GM18502 (cell line): ENCODE data around the gene FANK1.
"Not testable (repeated sequence)": the region's sequence is repeated elsewhere in the genome, so short reads cannot be mapped to it uniquely, and the experiment has no call there.

Experiments
- ATAC-seq: cut with Tn5 transposase; IDR thresholded peaks from one replicate; pipeline ENCODE4 v1.9.1; 2021; ENCODE audit warnings: mild to moderate bottlenecking; ENCODE audit not compliant: unreplicated experiment, poor library complexity

The FANK1 gene

DNA sequence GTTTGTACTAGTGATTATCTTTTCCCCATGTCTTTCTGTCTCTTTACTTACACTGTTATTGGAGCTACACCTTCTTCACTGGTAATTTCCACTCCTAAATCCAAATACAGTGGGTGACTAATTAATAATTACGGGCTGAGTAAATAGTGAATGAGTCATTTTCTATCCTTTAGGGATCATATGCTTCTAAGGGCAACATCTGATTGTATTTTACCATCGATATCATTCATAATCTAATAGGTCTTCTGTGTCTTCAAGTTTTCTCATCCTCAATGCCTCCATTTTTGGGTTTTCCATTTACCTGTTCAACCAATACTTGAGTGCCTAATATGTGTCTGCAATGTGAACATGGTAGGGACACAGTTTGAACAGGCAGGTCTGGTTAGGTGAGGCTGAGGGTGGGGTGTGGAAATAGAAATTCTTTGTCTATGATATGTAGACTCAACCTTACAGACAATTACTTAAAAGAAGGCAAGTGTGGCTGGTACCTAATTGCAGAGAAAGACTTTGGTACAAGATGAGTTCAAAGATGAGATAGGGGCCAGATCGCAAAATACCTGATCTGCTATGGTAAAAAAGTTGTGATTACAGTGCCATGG lies 9.4 kb upstream of the FANK1 start:
- ATAC-seq: no peak

DNA sequence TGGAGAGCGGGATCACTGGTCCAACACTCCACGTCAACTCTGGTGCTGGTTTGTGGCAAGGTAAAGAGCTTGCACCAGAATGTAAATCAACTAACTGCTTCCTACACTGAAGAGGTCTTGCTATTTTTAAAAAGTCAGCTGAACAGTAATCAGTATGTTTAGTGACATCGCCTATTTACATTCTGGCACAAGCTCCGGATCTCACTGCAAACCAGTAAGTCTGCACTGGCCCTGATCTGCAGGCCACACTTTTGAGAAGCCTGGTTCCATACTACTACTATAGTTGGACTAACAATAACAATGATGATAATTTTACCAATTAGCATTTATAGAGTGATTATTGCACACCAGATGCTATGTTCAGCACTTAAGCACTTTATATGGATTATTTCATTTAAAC lies 6.9 kb upstream of the FANK1 start:
- ATAC-seq: not testable (repeated sequence)

DNA sequence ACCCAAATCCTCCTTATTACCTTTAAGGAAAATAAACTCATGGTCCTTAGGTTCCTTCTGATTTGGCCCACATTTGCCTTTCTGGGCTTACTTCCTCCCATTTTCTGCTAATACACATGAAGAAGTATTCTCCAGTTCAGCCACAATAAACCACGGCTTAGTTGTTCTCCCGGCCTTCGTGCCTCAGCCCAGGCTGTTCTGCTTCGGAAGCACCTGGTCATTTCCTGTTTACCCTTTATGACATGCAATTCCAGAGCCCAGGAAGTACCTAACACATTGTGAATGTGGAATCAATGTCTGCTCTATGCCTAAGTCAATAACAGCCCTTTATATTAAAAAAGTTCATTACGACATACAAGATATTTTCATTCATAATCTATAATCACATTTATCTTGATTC lies 4.0 kb upstream of the FANK1 start:
- not testable (repeated sequence) for ATAC-seq

DNA sequence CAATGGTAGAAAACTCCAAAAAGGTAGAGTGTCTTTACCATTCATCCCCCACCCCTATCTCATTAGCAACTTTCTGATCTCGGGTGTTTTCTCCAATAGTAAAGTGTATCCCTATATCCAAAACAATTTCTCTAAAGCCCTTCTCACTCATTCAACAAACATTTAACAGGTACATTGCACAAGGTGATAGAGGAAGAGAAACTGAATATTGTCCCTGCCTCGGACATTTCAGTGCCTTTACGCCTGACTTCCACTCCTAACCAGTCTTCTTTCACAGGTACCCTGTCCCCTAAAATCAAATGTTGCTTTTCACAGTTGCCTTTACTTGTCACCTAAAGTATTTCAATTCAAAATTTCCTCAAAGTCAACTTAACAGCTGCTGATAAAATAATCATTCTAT lies 2.2 kb upstream of the FANK1 start:
- ATAC-seq: not testable (repeated sequence)

DNA sequence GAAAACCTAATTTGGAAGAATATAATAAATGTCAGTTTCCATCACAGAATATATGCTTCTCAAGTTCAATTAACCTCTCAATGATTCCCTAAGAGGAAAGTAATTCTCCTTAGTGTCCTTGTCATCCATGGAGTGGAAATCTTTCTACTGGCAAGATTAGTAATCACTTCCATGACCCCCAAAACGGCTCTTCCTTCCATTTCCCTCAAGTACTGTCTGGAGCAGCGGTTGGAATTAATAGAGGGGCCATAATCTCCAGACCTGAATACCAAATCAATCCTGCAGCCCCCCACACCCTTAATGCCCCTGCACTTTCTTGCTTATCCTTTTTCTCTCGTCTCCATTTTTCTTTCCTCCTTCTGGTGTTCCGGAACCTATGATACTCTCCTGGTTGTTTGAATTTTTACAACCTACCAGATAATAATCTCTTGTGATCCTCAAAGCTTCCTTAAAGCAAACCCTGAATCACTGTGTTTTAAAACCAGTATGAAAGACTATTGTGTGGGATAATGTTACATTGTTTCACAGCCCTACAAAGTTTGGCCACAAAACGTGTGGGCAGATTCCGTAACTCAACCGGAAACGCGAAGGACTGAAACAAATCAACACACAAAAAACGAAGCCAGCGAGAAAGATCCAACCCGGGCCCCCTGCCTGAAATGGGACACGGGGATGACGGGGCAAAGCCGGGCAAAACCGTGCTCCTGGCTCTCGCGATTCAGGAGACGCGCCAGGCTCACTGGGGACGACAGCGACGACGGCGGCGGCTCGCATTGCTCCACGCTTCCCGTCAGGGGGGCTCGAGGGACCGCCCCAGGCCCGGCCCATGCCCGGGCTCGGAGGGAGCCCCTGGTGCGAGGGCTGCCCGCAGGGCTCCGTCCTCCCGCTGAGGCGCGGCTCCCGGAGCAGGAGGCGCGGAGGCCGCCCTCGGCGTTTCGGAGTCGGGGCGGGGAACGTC lies 955 bp upstream of the FANK1 start:
- ATAC-seq: peak; percentile 62

DNA sequence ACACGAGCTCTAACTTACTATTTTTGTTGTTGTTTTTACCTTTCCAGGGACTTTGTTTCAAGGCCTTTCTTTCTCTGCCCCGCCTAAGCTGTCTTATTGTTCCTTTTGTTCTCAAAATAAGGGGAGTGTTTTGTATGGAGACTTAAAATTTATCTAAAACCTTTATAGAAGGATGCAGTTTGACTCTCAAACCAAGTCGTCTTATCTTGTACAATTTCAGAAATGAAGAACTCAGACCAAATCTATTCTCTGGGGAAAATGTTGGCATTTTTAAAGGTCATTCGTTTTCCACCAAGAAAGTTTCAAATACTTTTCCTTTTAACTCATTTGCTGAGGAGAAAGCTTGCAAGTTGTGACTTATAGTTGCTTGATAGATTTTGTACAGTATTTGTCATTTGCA lies 953 bp downstream of the FANK1 start:
- ATAC-seq: not testable (repeated sequence)

DNA sequence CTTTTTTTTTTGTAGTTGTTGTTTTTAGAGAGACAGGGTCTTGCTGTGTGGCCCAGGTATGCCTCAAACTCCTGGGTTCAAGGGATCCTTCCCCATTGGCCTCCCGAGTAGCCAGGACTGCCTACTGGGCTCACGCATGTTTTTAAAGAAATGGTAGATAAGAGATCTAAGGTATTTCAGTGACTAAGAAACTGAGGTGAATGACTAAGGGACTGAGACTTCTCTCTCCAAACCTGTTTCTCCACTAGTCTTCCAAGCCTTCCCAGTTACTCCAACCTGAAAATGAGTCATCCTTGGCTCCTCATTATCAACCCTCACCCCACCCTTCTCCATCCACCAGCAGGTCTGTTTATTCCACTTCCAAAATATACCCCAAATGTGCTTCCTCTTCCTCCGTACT lies 4.6 kb downstream of the FANK1 start:
- not testable (repeated sequence) for ATAC-seq

DNA sequence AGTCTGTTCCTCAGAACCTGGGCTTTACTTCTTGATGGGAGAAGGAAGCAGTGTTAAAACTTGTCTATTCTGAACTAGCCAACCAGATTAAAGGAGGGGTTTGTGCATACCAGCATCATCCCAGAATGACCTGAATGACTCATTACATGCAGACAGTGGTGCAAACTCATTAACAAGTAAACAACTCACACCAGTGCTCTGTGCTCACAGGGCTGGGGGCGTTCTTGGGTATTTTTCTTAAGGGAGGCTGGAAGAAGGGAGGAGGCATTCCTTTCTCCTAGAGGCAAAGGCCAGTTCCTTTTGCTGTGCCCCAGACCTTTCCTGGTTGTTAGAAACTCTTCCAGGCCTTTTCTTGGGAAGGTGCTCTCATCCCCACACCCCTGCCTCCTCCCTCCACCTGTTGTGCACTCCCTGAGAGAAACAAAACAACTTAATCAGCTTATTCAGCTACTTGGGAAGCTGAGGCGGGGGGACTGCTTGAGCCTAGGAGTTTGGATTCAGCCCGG lies 6.8 kb downstream of the FANK1 start:
- ATAC-seq: not testable (repeated sequence)

DNA sequence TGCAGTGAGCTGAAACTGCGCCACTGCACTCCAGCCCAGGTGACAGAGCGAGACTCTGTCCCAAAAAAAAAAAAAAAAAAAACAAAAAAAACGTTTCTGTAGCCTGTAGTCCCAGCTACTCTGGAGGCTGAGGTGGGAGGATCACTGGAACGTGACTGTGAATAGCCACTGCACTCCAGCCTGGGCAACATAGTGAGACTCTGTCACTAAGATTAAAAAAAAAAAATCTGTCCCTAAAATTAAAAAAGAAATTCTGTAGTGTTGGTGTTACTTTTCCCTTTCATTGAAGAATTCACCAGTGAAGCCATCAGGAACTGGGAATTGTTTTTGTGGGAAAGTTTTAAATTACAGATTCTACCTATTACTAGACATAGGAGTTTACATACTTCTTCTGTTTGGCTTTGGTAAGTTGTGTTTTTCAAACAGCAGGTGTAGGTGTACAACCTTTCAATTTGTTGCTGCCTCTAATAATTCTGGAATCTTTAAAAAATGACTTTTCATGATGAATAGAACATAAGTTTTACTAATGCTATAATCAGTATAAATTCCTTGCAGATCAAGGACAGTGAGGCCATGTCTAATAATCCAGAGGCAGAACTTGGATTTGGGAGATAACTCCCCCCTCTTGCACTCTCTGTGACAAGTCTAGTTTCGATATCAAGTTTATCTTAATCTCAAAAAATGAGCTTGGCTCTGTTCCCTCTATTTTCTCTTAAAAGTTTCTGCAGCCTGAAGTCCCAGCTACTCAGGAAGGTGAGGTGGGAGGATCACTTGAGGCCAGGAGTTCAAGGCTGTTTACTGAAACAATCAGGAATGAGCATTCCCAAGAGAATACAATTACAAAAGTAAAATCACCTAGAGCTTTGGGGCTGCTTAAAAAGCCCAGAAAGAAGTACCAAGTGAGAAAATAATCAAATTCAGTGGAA lies 9.0 kb downstream of the FANK1 start:
- not testable (repeated sequence) for ATAC-seq

DNA sequence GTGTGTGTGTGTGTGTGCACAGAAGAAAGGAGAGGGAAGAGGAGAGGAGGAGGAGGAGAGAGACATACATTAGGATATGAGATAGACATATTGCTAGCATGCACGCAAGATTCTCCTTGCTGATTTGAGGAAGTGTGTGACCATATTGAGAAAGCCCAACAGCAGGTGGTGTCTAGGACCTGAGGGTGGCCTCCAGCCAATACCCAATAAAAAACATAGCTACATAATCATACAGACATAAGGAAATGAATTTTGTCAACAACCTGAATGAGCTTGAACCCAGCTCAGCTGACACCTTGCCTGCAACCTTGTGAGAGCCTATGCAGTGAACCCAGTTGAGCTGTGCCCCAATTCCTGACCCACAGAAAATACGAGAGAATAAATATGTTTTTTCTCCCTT lies 11.2 kb downstream of the FANK1 start:
- ATAC-seq: not testable (repeated sequence)

DNA sequence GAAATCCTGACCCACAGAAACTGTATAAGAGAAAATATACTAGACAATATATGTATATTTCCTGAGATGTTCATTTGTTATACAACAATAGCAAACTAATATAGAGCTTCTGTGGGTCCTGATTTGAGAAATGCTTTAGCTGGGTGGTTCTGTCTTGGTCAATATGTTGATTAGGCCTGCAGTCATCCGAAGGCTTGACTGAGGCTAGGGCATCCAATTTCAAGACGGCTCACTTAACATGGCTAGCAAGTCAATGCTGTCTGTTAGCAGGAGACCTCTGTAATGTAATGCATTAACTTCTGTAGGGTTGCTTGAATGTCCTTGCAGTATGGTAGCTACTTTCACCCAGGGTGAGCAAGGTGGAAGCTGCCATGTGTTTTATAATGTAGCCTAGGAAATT lies 12.4 kb downstream of the FANK1 start:
- not testable (repeated sequence) for ATAC-seq

DNA sequence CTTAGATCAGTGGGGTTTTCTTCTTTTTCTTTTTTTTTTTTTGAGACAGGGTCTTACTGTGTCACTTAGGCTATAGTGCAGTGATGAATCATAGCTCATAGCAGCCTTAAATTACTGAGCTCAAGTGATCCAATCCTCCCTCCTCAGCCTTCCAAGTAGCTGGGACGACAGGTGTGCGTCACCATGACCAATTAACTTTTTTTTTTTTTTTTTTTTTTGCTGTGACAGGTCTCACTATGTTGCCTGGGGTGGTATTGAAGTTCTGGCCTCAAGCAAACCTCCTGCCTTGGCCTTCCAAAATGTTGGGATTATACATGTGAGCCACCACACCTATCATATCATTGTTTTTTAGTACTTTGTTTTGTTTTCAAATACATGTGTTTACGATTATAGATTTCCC lies 13.1 kb downstream of the FANK1 start:
- not testable (repeated sequence) for ATAC-seq

DNA sequence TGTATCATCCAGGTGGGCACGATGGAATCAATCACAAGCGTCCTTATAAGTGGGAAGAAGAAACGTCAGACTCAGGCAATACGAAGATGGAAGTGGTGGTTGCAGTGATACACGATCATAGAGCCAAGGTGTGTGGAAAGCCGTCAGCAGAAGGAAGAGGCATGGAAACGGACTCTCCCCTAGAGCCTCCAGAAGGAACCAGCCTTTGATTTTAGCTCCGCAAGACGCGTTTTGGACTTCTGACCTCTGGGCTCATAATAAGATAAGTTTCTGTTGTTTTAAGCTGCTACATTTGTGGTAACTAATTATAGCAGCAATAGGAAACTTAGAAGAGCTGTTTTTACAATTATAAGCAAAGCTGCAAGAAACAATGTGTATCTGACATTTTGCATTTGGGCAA lies 14.8 kb downstream of the FANK1 start:
- no peak for ATAC-seq

DNA sequence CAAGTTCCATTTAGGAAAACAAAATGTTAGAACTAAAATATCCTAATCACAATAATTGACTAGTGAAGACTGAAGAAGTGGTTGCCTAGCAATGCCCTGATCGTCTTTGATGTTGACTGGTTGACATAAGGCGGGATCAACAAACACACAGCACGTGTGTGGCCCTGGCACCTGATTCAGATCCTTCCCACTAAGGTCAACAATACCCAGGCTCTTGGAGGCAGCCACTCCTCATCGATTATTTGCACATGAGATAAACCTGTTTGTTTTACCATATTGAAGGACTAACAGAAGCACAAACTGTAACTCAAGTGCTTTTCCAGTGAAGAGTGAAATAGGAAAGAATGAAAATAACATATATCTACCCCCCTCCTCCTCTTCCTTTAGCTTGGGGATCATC lies 15.6 kb downstream of the FANK1 start:
- ATAC-seq: no peak

DNA sequence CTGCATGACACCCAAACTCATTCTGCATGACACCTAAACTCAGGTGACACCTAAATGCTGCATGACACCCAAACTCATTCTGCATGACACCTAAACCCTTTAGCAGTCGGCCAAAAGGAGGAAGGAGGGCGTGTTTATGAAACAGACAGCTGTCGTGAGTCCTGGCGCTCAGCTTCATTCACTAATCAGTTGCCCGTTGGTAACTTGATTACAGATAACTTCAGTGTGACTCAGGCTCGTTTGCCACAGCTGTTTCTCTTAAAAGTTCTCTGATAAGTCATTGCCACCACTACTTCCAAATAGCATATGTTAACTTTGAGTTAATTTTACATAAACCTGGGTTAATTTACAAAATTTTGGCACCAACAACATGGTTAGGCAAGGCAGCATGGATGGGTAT lies 16.9 kb downstream of the FANK1 start:
- not testable (repeated sequence) for ATAC-seq

DNA sequence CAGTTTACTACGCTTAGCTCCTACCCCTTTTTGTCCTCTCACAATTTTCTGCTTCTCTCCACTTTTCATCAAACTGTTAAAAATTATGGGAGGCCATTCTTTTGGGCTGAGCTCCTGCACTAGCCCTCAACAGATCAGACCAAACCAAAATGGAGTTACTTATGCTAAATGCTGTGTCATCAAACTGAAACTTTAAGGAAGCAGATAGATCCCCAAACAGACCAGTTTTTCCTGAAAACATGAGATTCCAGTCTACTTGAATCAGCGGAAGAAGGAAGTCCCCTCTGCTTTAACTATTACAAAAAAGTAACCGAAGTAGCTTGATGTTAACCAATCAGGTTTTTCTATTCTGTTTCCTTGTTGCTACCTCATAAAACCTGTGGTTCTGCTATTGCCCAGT lies 20.6 kb downstream of the FANK1 start:
- no peak for ATAC-seq

DNA sequence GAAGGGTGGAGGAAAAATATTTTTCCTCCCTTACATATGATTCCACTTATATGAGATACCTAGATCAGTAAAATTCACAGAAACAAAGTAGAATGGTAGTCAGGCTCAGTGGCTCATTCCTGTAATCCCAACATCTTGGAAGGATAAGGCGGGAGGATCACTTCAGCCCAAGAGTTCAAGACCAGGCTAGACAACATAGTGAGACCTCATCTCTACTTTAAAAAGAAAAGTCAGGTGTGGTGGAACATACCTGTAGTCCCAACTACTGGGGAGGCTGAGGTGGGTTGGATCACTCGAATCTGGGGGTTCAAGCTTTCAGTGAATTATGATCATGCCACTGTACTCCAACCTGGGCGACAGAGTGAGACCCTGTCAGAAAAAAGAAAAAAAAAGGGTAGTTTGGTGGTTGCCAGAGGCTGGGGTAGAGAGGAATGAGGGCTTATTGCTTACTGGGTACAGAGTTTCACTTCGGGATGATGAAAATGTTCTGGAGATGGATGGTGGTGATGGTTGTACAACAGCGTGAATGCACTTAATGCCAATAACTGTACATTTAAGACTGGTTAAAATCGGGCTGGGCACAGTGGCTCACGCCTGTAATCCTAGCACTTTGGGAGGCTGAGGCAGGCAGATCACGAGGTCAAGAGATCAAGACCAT lies 21.5 kb downstream of the FANK1 start:
- ATAC-seq: not testable (repeated sequence)

DNA sequence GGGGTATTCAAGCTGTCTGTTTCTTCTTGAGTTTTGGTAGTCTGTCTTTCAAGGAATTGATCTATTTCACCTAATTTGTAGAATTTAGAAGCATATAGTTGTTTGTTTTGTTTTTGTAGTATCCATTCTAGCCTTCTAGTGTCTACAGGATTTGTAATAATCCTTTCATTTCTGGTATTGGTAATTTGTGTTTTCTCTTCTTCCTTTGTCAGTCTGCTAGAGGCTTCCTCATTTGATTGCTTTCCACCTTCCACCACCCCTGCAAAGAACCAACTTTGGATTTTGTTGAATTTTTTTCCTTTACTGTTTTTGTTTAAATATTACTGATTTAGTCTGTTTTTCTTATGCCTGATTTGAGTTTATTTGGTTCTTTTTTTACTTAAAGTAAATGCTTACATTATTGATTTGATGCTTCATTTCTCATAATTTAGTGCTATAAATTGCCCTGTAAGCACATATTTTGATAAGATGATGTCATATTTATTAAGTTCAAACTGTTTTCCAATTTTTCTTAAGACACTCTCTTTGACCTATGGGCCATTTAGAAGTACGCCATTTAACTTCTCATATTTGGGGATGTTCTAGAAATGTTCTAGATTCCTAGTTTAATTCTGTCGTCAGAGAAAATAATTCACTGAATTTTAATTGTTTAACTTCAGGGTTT lies 25.4 kb downstream of the FANK1 start:
- ATAC-seq: not testable (repeated sequence)

DNA sequence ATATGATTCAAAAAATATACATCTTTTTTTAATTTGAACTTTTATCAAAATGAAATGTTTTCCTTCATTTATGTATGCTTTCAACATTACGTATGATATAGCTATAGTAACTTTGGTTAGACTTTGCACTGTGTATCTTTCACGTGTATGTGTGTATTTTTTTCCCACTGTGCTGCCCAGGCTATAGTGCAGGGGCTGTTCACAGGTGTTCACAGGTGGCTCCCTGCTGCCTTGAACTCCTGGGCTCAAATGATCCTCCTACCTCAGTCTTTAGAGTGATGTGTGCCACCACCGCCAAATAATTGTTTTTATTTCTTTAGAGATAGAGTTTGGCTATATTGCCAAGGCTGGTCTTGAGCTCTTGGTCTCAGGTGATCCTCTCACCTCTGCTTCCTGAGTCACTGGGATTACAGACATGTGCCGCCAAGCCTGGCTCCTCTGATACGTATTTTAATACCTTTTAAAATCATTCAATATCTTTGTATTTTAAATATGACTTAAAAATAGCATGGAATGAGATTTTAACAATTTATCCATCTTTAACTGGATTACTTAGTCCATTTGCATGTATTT lies 29.0 kb downstream of the FANK1 start:
- no peak for ATAC-seq
